ENCODE measurements around the gene SCFD2.

GRCh38 chr4:52994567-52994966 lies 371.3 kb downstream of the SCFD2 start:
- no peak for TF ChIP-seq CTCF (IDR thresholded peaks at IDR 0.05)
- TF ChIP-seq EP300 (IDR thresholded peaks at IDR 0.05), result no peak
- TF ChIP-seq POLR2A (IDR thresholded peaks at IDR 0.05), result no peak
